Adipocyte (in vitro differentiated cells): ENCODE data around the gene ANKRD9.
"Not testable (repeated sequence)": the region's sequence is repeated elsewhere in the genome, so short reads cannot be mapped to it uniquely, and the experiment has no call there.

ENCODE experiments used
- DNase-seq: peaks from one replicate; pipeline ENCODE4 v3.0.0-alpha.2; 2015; ENCODE audit warnings: low read depth
- H3K27me3 ChIP-seq: replicated peaks from 2 replicates; pipeline ENCODE4 v1.7.0; 2013; ENCODE audit warnings: mild to moderate bottlenecking, low read length, moderate library complexity; ENCODE audit not compliant: control insufficient read depth, insufficient read depth
- H3K36me3 ChIP-seq: 2 replicates; pipeline ENCODE4 v1.7.0; 2013; ENCODE audit warnings: low read length, mild to moderate bottlenecking, moderate library complexity; ENCODE audit not compliant: control insufficient read depth, insufficient read depth, severe bottlenecking
- H3K4me1 ChIP-seq: 2 replicates; pipeline ENCODE4 v1.7.0; 2013; ENCODE audit warnings: mild to moderate bottlenecking, low read length, moderate library complexity; ENCODE audit not compliant: control insufficient read depth, insufficient read depth
- H3K4me3 ChIP-seq: 2 replicates; pipeline ENCODE4 v1.7.0; 2013; ENCODE audit warnings: mild to moderate bottlenecking, low read length, moderate library complexity
- H3K9ac ChIP-seq: 2 replicates; pipeline ENCODE4 v1.7.0; 2013; ENCODE audit warnings: mild to moderate bottlenecking, low read length, moderate library complexity
- H3K9me3 ChIP-seq: 2 replicates; pipeline ENCODE4 v1.7.0; 2013; ENCODE audit warnings: mild to moderate bottlenecking, low read length, moderate library complexity; ENCODE audit not compliant: control insufficient read depth

ANKRD9 gene

GRCh38 chr14:102544747-102545460 is 35.3 kb upstream of the ANKRD9 start:
- Histone ChIP-seq H3K9me3 (no peaks in the 10 kb centered on the region), H3K4me3 (no peak overlapping the region), H3K4me1 (peaks cover 9% of the 10 kb centered on the region), H3K36me3 (no peaks in the 10 kb centered on the region), H3K9ac (no peak overlapping the region), H3K27me3 (peaks cover 19% of the 10 kb centered on the region)
- peak; percentile 16 for DNase-seq

- Histone ChIP-seq H3K9me3 (no peaks in the 10 kb centered on the region), H3K9ac (no peak overlapping the region), H3K4me3 (no peak overlapping the region), H3K36me3 (no peaks in the 10 kb centered on the region), H3K27me3 (peaks cover 19% of the 10 kb centered on the region), H3K4me1 (peaks cover 9% of the 10 kb centered on the region)
- no peak for DNase-seq
These were observed 34.6 kb upstream of the ANKRD9 start for GRCh38 chr14:102544046-102544746.

- Histone ChIP-seq H3K36me3 (no peaks in the 10 kb centered on the region), H3K4me1 (peaks cover 9% of the 10 kb centered on the region), H3K27me3 (peaks cover 14% of the 10 kb centered on the region), H3K4me3 (no peak overlapping the region), H3K9ac (no peak overlapping the region), H3K9me3 (no peaks in the 10 kb centered on the region)
- DNase-seq: no peak
These were observed 32.2 kb upstream of the ANKRD9 start for GRCh38 chr14:102541771-102542170.

GRCh38 chr14:102541029-102541491 is 31.5 kb upstream of the ANKRD9 start:
- DNase-seq, H3K4me3 ChIP-seq, H3K9ac ChIP-seq: not testable (repeated sequence)

GRCh38 chr14:102540315-102541028 is 30.9 kb upstream of the ANKRD9 start:
- Histone ChIP-seq H3K9me3 (no peaks in the 10 kb centered on the region), H3K4me1 (peaks cover 4% of the 10 kb centered on the region), H3K4me3 (no peak overlapping the region), H3K36me3 (no peaks in the 10 kb centered on the region), H3K9ac (no peak overlapping the region), H3K27me3 (peaks cover 14% of the 10 kb centered on the region)
- no peak for DNase-seq

More at GRCh38 chr14:102541029-102541491, 31.5 kb upstream of the ANKRD9 start:
- not testable (repeated sequence) for H3K36me3 ChIP-seq, H3K9me3 ChIP-seq, H3K4me1 ChIP-seq
- H3K27me3 ChIP-seq: peaks cover 14% of the 10 kb centered on the region

GRCh38 chr14:102539544-102540314 is 30.2 kb upstream of the ANKRD9 start:
- Histone ChIP-seq H3K27me3 (peaks cover 9% of the 10 kb centered on the region), H3K36me3 (no peaks in the 10 kb centered on the region), H3K4me3 (no peak overlapping the region), H3K9ac (no peak overlapping the region), H3K4me1 (no peaks in the 10 kb centered on the region), H3K9me3 (no peaks in the 10 kb centered on the region)
- peak; percentile 31 for DNase-seq

GRCh38 chr14:102538602-102539543 is 29.3 kb upstream of the ANKRD9 start:
- Histone ChIP-seq H3K9me3 (no peaks in the 10 kb centered on the region), H3K9ac (no peak overlapping the region), H3K36me3 (no peaks in the 10 kb centered on the region), H3K4me1 (no peaks in the 10 kb centered on the region), H3K27me3 (peaks cover 9% of the 10 kb centered on the region), H3K4me3 (no peak overlapping the region)
- no peak for DNase-seq

GRCh38 chr14:102537981-102538601 is 28.5 kb upstream of the ANKRD9 start:
- no peak for DNase-seq
- Histone ChIP-seq H3K9me3 (no peaks in the 10 kb centered on the region), H3K36me3 (no peaks in the 10 kb centered on the region), H3K9ac (no peak overlapping the region), H3K27me3 (peaks cover 5% of the 10 kb centered on the region), H3K4me1 (no peaks in the 10 kb centered on the region), H3K4me3 (no peak overlapping the region)

GRCh38 chr14:102532204-102532658 is 22.7 kb upstream of the ANKRD9 start:
- no peaks in the 10 kb centered on the region for H3K36me3 ChIP-seq
- no peak overlapping the region for H3K4me3 ChIP-seq
- no peaks in the 10 kb centered on the region for H3K4me1 ChIP-seq
- no peaks in the 10 kb centered on the region for H3K27me3 ChIP-seq
- DNase-seq: no peak
- no peaks in the 10 kb centered on the region for H3K9me3 ChIP-seq
- no peak overlapping the region for H3K9ac ChIP-seq
